HuH-7 (cell line): ENCODE measurements around the gene LRRC39.

Experiments
- DNase-seq: peaks from one replicate; pipeline ENCODE4 v3.0.0; 2011; ENCODE audit warnings: low spot score

Gene LRRC39

GRCh38 chr1:100146958-100147357 is 31.1 kb downstream of the LRRC39 start:
- no peak for DNase-seq

GRCh38 chr1:100145116-100145515 is 32.9 kb downstream of the LRRC39 start:
- DNase-seq = peak; percentile 4

DNA sequence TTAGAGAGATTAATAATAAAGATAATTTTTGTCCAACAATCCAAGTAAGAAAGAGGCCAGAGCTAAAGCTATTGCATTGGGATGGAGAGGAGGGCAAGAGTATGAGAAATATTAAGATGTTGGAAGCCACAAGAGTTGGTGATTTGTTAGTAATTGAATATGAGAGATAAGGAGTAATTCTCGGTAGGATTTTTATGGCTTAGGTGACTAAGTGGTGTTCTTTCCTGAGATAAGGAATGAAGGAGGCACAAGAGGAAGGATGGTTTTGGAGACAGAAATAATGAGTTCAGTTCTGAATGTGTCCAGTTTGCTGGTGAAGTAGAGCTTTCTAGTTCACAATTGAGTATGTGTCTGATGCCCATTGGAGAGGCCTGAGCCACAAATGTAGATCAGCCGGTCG is 35.7 kb downstream of the LRRC39 start:
- DNase-seq = no peak

DNA sequence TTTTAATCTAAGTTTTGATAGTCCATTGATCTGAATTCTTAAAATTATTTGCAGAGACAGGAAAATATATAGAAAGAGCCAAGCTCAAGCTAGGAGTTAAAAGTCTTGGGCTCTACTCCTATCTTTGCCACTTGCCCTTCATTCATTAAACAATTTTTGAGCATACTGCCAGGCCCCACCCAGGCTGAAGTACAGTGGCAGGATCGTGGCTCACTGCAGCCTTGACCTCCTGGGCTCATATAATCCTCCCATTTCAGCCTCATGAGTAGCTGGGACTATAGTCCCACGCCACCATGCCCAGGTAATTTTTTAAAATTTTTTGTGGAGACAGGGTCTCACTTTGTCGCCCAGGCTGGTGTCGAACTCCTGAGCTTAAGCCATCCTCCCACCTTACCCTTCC is 36.9 kb downstream of the LRRC39 start:
- DNase-seq = no peak

- no peak for DNase-seq
Observed at GRCh38 chr1:100137602-100138001, 40.5 kb downstream of the LRRC39 start.

- no peak for DNase-seq
Observed at GRCh38 chr1:100134872-100135271, 43.2 kb downstream of the LRRC39 start.

DNA sequence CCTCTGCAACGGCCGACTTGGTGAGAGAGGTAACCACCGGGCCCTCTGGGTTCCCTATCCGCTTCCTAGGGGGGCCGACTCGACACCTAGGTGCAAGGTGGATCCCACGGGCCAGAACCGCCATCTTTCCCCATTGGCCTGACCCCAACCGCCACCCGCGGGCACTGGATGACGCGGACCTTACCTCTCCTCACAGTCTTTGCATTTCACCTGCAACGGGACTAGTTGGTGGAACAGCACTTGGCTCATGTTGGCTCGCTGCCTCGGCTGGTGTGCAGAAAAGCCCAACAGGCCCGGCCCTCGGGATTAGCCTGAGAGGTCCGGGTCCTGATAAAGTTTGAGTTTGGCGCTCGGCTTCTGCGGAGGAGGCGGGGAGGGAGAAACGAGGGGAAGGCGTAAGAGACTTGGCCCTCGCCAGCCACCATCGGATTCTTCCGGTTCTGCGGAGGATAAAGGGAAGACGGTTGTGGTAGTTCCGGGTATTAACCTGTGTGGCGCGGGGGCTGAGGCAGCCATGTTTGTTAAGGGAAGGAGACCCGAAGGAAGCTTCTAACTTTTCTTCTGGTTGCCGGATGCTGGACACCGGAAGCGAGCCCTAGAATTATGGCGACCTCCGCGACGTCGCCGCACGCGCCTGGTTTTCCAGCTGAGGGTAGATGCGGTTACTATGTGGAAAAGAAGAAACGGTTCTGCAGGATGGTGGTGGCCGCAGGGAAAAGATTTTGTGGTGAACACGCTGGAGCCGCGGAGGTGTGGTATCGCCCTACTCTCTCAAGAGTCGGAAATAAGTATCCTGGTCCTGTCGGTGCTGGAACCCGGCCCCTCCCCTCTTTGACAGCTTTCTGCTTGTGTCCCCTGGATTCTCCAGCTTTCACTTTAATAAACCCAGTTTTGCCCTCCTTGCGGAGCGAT is 45.2 kb downstream of the LRRC39 start, which contains the start of the genes SASS6 and TRMT13:
Gene SASS6 (minus strand): TSS at position 365 of the 912 bp plus-strand sequence. CDS start 116 bp downstream, at position 249.
Gene TRMT13 (plus strand): TSS at position 598 of the 912 bp plus-strand sequence. CDS start 6 bp downstream, at position 604.
- peak; percentile 58 for DNase-seq

DNA sequence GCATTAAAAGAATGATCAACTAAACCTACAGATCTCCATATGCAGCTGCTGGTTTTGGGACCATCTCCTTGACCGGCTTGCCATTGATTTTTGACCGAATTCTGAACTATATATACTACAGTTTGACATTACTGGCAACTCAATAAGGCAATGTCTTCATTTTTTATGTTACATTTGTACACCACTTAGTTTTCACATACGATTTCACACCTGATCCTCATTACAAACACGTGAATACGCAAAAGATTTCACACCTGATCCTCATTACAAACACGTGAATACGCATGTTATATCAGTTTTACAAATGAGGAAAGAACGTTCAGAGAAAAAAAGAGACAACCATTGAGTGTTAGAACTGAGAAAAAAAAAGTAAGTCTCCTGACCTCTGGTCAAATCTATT is 46.4 kb downstream of the LRRC39 start:
- DNase-seq = no peak

DNA sequence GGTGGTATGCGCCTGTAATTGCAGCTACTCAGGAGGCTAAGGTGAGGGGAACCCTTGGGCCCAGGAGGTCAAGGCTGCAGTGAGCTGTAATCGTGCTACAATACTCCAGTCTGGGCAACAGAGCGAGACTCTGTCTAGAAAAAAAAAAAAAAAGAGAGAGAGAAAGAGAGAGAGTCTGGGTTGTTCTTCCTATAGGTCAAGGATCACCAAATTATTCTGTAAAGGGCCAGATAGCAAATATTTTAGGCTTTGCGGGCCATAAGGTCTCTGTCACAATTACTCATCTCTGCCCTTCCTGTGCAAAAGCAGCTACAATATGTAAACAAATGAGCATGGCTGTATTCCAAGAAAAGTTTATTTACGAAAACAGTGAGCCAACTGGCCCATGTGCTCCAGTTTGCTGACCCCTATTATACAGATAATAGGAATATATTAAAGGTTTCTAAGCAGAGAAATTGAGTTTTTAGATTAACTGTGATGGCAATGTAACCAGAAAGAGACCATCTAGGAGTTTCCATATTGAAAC is 47.4 kb downstream of the LRRC39 start:
- DNase-seq = no peak

DNA sequence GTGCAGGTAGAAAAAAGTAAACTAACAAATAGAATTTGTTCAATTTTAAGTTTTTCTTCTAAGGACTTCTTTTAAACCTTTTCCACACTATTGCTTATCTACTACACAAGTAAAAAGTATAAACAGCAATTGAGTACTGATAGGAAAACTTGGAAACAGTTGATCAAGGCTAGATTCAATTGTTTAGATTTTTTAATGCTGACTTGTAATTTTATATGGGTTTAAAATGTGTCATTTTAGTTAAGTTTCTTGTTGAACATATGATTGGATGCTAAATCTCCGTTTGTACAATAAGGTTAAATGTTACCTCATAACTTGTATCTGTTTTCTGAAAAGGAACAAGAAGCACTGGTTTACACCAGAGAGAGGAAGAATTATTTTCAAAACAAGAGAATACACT is 50.8 kb downstream of the LRRC39 start:
- no peak for DNase-seq

- DNase-seq = no peak
Observed at GRCh38 chr1:100122177-100122576, 55.9 kb downstream of the LRRC39 start.

DNA sequence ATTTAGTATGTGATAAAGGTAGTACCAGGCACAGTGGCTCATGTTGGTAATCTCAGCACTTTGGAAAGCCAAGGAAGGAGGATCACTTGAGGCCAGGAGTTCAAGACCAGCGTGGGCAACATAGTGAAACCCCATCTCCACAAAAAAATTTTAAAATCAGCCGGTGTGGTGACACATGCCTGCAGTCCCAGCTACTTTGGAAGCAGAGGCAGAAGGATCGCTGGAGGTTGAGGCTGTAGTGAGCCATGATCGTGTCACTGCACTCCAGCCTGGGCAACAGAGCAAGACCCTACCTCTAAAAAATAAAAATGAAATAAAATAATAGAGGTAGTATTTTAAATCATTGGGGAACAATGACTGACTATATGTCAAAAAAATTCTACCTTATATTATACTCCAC is 62.5 kb downstream of the LRRC39 start:
- DNase-seq = no peak

DNA sequence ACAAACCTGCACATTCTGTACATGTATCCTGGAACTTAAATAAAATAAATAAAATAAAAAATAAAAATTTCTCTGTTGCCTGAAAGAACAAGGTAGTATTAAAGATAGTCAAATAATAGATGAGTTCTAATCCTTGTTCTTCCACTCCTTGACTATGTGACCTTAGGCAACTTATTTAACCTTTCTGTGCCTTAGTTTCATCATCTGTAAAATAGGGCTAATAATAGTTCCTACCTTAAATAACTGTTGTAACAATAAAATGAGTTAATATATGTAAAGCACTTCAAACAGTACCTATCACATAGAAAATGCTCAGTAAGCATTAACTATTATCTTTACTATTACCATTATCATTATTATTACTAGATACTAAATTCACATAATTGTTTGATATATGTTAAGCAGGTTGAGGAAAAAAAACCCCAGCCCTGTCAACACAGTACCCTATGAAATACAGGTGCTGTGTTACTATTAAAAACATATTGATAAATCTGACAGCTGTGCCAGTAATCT is 68.4 kb downstream of the LRRC39 start:
- no peak for DNase-seq

DNA sequence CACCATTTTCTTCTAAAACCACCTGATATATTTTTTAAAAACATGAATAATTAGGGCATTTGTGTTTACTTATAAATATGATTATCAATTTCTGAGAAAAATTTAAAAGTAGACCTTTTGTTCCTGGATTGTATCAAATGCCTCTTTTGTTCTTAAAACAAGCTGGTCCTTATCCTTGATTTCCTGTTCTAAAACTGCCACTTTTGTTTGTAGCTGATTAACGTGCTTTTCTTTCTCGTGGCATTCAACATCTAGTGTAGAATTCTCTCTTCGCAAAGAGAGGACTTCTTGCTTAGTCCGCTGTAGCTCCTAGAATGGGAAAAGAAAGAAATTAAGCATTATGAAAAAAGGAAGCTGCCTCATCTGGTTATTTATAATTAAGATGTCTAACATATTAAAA is 70.4 kb downstream of the LRRC39 start:
- DNase-seq = no peak

DNA sequence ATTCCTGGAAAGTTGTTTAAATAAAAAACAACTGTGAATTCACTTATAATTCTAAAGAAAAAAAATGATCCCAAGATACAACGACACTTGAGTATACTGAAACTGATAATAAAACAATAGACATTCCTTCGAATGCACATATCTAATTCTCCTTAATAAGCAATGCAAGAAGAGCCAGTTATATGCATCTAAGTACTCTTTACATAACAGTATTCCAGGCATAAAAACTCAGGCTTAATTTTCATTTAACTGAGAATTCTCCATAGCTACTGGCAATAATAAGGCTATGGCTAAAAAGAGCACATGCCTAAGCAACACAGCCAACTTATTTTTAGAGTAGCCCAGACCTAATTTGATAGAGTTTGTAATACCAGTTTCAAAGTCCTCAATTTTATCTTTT is 76.5 kb downstream of the LRRC39 start:
- DNase-seq = no peak

DNA sequence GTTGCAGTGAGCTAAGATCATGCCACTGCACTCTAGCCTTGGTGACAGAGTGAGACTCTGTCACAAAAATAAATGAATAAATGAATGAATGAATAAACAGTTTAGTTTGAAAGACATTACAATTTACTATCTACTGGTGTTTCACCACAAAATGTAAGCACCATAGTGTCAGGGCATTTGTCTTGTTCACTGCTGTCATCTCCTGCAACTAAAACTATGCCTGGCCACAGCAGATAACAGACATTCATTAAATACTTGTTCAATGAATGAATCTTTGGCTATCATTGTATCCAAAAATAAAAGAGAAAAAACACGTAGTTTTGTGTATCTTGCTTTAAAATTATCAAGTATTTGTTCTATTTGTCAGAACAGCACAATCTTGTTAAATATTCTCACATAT is 77.9 kb downstream of the LRRC39 start:
- DNase-seq = no peak
